CD4-positive, alpha-beta T cell treated with Interleukin-6 for 4 hours (primary cell): ENCODE results near the gene SPIB.
"Not testable (repeated sequence)": the region's sequence is repeated elsewhere in the genome, so short reads cannot be mapped to it uniquely, and the experiment has no call there.

ENCODE experiments used
- DNase-seq: peaks from one replicate; pipeline ENCODE4 v3.0.0-alpha.2; 2020; ENCODE audit warnings: mixed read lengths

The SPIB gene

DNA sequence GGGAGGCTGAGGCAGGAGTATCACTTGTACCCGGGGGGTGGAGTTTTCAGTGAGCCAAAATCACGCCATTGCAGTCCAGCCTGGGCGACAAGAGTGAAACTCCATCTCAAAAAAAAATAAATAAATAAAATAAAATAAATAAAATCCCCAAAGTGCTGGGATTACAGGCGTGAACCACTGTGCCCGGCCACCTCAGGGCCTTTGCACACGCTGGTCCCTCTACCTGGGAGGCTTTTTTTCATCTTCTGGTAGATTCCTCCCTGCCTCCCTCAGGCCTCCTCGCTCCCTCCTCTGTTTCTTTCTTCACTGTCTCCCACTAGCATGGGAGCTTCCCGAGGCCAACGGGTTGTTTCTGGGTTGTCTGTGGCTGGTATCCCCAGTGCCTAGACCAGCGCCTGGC, 29.0 kb downstream of the SPIB start:
- no peak for DNase-seq

GRCh38 chr19:50449236-50449899, 30.6 kb downstream of the SPIB start:
- DNase-seq, result no peak

GRCh38 chr19:50450369-50451222, 31.9 kb downstream of the SPIB start:
- DNase-seq, result no peak

DNA sequence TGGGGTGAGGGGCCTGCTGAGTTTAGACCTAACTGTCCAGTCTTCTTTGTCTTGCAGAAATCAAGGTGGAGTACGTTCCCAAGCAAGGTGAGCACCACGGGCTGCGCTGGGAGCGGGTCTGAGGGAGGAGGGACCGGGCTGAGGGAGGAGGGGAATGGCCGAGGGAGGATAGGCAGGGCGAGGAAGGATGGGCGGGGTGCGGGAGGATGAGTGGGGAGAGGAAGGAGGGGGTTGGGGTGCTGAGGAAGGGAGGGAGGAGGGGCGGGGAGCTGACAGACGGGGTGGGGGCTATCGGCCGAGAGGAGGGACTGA, 32.4 kb downstream of the SPIB start:
- no peak for DNase-seq

DNA sequence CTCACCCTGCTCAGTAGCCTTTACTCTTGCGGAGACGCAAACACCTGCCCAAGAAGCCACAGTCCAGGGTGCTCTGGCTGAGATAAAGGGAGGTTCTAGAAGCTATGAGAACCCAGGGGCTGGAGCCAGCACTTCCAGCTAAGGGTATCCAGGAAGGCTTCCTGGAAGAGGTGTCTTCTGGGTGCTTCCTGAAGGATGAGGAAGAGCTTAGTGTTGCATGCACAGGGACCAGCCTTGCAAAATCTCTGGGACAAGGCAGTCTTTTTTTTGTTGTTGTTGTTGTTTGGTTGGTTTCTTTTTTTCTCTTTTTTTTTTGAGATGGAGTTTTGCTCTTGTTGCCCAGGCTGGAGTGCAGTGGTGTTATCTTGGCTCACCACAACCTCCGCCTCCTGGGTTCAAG, 34.5 kb downstream of the SPIB start:
- DNase-seq, result no peak

- DNase-seq, result no peak
Measured at GRCh38 chr19:50455992-50456391, 37.3 kb downstream of the SPIB start.

DNA sequence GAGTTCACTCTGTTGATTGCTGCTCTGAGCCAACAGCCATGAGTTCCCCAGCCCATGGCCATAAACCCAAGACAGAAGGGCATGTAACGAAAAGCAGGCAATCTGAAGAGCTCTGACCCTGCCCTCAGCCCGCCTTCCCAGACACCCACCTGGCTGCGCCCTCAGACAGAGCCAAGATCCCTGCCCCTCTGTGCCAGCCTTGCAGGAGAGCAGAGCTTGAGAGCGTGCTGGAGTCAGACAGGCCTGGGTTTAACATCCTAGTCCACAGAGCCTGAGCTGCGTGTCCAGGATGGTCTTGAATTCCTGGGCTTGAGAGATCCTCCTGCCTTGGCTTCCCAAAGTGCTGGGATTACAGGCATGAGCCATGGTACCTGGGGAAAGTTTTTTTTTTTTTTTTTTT, 38.6 kb downstream of the SPIB start:
- no peak for DNase-seq

DNA sequence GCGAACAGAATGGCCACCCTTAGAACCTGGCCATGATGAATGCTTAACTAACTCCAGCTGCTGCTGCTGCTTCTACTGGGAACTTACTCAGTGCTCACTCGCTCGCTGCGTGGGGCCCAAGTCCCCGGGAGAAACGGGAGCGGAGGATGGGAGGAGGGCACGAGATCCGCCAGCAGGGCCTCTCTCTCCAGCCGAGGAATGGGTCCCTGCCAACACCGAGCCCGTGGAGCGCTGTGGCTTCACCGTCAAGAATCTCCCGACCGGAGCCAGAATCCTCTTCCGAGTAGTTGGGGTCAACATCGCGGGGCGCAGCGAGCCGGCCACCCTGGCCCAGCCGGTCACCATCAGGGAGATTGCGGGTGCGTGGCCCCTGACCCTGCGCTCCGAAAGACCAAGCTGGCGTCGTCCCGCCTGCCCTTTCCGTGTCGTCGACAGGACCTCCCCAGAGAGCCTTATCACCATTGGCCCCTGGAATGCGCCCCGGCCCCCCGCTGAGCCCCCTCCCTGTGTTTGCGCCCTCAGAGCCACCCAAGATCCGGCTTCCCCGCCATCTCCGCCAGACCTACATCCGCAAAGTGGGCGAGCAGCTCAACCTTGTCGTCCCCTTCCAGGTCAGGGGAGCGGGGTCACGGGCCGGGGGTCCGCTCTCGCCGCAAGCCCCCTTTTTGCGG, 39.8 kb downstream of the SPIB start:
- DNase-seq, result no peak

DNA sequence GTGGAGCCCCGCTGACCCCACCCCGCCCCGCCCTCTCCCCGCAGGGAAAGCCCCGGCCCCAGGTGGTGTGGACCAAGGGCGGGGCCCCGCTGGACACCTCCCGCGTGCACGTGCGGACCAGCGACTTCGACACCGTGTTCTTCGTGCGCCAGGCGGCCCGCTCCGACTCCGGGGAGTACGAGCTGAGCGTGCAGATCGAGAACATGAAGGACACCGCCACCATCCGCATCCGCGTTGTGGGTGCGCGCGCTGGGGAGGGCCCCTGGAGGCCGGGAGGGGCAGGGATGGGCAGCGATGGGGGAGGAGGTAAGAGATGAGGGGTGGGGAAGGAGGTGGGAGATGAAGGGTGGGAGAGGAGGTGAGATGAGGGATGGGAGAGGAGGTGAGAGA, 40.3 kb downstream of the SPIB start:
- DNase-seq, result no peak

DNA sequence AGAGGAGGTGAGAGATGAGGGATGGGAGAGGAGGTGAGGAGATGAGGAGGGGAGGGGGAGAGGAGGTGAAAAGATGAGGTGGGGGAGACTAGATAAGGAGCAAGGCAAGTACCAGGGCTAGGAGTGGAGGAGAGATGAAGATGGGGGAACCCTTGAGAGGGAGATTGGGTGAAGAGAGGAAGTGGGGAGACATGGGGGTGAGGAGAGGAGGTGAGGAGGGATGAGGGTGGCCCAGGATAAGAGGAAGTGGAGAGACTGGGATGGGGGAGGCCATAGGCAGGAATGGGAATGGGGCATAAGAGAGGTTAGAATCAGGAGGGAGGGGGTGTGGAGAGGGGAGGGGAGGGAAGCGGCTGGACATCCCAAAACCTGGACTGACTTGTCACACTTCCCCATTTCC, 40.9 kb downstream of the SPIB start:
- DNase-seq, result no peak

GRCh38 chr19:50460161-50460765, 41.5 kb downstream of the SPIB start:
- DNase-seq, result no peak

DNA sequence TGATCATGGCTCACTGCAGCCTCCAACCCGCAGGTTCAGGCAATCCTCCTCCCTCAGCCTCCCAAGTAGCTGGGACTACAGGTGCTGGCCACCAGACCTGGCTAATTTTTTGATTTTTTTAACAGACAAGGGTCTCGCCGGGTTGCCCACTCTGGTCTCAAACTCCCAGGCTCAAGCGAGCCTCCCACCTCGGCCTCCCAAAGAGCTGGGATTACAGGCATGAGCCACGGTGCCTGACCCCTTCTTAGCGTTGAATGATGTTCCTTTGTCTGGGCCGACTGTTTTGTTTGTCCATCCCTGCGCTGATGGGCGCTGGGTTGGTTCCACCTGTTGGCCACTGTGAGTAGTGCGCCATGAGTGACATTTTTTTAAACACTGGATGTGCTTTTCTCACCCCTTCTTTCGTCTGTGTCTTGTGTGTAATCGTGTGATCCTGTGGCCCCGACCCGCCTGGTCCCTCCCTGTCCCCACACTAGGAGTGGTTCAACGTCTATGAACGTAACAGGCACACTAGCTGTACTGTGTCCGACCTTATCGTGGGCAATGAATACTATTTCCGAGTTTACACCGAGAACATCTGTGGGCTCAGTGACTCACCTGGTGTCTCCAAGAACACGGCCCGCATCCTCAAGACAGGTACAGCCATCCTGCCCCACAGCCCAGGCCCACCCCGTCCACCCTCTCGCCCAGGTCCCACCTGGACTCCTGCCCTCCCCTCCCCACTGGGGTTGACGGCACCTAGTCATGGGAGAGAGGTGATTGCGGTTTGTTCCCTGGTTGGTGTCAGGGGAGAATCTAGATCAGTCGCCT, 42.5 kb downstream of the SPIB start:
- peak; percentile 65 for DNase-seq

GRCh38 chr19:50462970-50463369, 44.2 kb downstream of the SPIB start:
- no peak for DNase-seq

DNA sequence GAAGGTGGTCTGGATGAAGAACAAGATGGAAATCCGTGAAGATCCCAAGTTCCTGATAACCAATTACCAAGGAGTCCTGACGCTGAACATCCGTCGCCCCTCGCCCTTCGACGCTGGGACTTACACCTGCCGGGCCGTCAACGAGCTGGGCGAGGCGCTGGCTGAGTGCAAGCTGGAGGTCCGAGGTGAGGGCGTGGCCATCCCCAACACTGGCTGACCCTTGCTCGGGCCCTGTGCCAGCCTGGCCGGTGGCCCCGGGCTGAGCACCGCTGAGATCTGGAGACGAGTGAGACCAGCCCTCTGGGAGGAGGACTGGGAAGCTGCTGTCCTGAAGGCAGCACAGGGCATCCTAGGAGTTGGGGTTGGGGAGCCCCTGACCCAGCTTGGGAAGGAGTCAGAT, 45.6 kb downstream of the SPIB start:
- no peak for DNase-seq

GRCh38 chr19:50465000-50465399, 46.3 kb downstream of the SPIB start:
- DNase-seq, result no peak

DNA sequence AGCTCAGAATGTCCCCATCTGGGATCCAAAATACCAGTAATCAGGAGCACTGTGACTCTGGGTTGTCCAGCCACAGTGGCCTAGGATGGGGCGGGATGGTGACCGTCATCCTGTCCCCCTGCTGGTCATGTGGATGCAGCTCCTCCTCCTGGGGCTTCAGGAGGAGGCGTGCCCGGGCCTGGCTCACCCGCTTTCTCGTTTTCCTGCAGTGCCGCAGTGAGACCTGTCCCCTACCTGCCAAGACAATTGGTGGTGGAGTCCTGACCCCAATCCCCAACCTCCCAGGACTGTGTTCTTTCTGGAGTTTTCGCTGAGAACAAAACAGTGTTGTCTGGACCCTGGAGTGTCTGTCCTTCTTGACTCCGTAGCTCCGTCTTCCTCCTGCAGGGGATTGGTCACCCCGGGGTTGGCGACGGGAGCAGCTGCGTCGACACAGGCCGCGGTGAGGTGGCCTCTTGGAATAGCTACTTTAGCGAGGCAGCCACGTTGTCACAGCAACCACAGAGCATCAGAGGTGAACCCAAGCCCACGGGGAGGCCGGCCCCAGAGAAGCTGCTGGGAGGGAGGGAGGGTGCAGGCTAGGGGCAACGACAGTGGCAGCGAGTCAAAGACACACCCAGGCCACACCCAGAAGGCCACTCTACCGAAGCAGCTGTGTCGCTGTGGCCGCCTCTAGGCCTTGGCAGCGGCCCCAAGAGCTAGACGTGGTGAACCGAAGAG, 47.4 kb downstream of the SPIB start:
- DNase-seq, result no peak

DNA sequence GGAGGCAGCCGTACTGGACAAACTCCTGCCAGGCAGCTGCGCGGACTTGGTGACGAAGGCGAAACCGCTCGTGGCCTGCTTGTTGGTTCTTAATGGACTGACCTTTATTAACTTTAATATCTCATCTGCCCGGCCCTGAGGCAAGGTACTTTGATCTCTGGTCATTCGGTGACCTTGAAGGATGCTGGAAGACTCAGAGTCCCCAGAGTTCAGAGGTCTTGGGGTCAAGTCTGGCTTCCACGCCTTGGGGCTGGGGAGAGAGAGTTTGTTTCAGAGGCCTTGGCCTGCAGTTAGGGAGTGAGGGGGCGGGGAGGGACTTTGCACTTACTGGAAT, 47.9 kb downstream of the SPIB start:
- DNase-seq, result no peak

- DNase-seq, result no peak
Measured at GRCh38 chr19:50467566-50467965, 48.8 kb downstream of the SPIB start.

DNA sequence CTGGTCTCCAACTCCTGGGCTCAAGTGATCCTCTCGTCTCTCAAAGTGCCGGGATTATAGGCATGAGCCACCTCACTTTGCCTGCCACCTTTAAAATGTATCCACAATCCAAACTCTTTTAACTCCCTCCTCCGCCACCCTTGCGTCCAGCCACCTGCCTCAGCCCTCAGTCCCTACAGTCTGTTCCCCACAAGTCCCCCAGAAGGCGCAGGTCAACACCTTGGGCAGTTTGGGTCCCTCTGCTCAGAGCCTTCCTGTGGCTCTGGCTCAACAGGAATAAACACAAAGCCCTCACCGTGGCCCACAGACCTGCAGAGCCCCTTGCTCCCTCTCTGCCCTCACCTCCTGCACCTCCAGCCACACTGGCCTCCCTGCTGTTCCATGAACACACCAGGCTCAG, 50.1 kb downstream of the SPIB start:
- no peak for DNase-seq

GRCh38 chr19:50473336-50473735, 54.6 kb downstream of the SPIB start:
- not testable (repeated sequence) for DNase-seq

- DNase-seq, result no peak
Measured at GRCh38 chr19:50475101-50475568, 56.4 kb downstream of the SPIB start.

DNA sequence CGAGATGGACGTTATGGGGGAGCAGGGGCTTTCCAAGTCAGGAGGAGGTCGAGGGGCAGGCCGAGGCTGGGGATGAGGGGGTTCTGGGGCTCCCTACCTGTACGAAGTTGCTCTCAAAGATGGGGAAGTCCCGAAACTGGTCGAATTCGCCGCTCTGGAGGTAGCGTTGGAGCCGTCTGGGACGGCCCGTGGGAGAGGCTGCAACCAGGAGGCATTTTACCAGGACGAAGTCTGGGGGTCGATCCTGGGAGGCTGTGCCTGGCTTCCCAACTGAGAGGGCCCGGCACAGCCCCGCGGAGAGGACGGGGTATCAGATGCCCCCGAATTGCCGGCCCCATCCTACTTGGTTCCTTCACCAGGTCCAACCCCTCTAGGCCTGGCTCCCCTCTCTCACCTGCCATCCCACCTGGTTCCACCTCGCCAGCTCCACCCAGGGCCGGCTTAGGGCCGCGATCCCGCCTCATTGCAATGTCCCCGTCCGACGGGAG, 57.0 kb downstream of the SPIB start:
- peak; percentile 5 for DNase-seq
